ENCODE data around the gene PKHD1.

- no peak for TF ChIP-seq CTCF (IDR thresholded peaks at IDR 0.05)
- TF ChIP-seq POLR2A (IDR thresholded peaks at IDR 0.05) = no peak
Measured at GRCh38 chr6:51711876-51712275, 375.5 kb downstream of the PKHD1 start.

Measured in adrenal gland (tissue), 5 donors.